Adrenal gland (tissue), 5 donors: ENCODE data around the gene NLRP5.
"Not testable (repeated sequence)": the region's sequence is repeated elsewhere in the genome, so short reads cannot be mapped to it uniquely, and the experiment has no call there.

Source experiments
- CTCF ChIP-seq, 6 experiments: fragments of 450-650 bp in 4 of 6; fragments of 200-600 bp in 2 of 6; sonication (generic) in 1 of 6; IDR thresholded peaks; 1 replicate in 5 of 6; 2 replicates in 1 of 6; pipeline versions ENCODE4 v1.5.1 to v1.8.0; 2016 to 2021; ENCODE audit warnings: antibody characterized with exemption in 6 of 6, mild to moderate bottlenecking in 2 of 6, moderate library complexity in 1 of 6
- POLR2A ChIP-seq, 2 donors: fragments of 450-650 bp; IDR thresholded peaks; one replicate each; pipeline ENCODE4 v1.6.1; 2017; ENCODE audit warnings: antibody characterized with exemption in 2 of 2, mild to moderate bottlenecking in 2 of 2, moderate library complexity in 1 of 2
- donor health status: DM: no; HTN: no; CAD: no.

DNA sequence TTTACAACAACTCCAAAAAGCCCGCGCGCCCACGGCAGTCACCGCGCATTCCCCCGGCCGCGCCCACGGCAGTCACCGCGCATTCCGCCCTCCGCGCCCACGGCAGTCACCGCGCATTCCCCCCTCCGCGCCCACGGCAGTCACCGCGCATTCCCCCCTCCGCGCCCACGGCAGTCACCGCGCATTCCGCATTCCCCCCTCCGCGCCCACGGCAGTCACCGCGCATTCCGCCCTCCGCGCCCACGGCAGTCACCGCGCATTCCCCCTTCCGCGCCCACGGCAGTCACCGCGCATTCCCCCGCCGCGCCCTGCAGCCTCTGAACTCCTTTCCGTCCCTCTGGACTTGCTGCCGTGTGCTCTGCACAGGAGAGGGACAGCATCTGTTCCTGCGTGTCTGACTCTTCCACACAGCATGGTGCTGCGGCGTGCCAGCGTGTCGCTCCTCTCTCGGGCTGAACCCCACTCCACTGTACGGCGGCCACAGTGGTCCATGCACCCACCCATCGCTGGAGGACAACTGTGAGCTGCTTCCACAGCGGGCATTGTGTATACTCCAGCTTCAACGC, 119.3 kb downstream of the NLRP5 start:
- TF ChIP-seq CTCF, POLR2A (IDR thresholded peaks at IDR 0.05): not testable (repeated sequence)
